Thyroid gland (tissue), 4 donors: Measurements from ENCODE around the gene CHRM5.

Experiments used
- CTCF ChIP-seq, 6 experiments: fragments of 200-600 bp in 3 of 6; fragments of 450-650 bp in 3 of 6; sonication (generic) in 3 of 6; IDR thresholded peaks; one replicate each; pipeline ENCODE4 v1.5.1; 2016 to 2019; ENCODE audit warnings: antibody characterized with exemption in 6 of 6, mild to moderate bottlenecking in 2 of 6, inconsistent platforms in 1 of 6, moderate library complexity in 1 of 6
- POLR2A ChIP-seq, 2 donors: fragments of 450-650 bp; IDR thresholded peaks; one replicate each; pipeline ENCODE4 v1.6.1; 2017; ENCODE audit warnings: antibody characterized with exemption in 2 of 2, mild to moderate bottlenecking in 2 of 2, moderate library complexity in 1 of 2

- TF ChIP-seq POLR2A (IDR thresholded peaks at IDR 0.05) (no peak), CTCF (IDR thresholded peaks at IDR 0.05) (no peak)
Measured at GRCh38 chr15:34001536-34001935, 33.2 kb downstream of the CHRM5 start.
